ENCODE measurements around the gene AOPEP. TPM values are rescaled to one million over a fixed set of nuclear protein-coding genes. Genes with fewer than 3 reads are reported as not detected.

AOPEP gene
- total and polyA plus RNA-seq, 2 of the 13 experiments (the other 11 are each of a cell fraction or from before 2014, with no cell fraction given), result 22.2 to 41.6 TPM

DNA sequence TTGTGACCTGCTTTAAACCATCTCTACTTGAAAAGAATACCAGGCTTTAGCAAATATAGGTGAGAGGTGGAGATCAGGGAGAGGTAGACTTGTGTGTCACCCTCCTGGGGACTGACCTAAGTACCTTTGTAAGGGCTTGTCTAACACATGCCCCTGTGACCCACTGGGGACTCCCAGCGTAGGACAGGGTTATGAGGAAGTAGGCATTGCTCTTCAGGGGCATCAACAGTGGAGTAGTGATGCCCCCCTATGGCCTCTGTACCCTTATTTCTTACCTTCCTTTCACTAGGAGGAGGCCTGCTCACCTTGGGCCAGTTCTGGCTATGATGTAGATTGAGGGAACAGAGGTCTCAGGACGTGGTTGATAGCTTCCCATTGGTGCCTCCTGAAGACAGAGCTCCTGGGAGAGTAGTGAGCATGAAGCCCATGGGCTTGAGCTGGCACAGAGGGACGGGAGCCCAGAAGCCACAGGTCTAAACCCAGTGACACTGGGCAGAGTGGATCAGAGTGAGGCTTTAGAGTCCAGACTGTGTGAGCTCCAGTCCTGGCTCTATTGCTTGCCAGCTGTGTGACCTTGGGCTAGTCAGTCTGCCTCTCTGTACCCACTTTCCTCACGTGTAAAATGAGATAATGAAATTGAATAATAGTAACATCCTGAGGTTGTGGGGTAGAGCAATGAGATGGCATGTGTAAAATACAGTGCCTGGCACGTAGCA, 191.7 kb downstream of the AOPEP start (continued):
- TF ChIP-seq, protein P1, sequence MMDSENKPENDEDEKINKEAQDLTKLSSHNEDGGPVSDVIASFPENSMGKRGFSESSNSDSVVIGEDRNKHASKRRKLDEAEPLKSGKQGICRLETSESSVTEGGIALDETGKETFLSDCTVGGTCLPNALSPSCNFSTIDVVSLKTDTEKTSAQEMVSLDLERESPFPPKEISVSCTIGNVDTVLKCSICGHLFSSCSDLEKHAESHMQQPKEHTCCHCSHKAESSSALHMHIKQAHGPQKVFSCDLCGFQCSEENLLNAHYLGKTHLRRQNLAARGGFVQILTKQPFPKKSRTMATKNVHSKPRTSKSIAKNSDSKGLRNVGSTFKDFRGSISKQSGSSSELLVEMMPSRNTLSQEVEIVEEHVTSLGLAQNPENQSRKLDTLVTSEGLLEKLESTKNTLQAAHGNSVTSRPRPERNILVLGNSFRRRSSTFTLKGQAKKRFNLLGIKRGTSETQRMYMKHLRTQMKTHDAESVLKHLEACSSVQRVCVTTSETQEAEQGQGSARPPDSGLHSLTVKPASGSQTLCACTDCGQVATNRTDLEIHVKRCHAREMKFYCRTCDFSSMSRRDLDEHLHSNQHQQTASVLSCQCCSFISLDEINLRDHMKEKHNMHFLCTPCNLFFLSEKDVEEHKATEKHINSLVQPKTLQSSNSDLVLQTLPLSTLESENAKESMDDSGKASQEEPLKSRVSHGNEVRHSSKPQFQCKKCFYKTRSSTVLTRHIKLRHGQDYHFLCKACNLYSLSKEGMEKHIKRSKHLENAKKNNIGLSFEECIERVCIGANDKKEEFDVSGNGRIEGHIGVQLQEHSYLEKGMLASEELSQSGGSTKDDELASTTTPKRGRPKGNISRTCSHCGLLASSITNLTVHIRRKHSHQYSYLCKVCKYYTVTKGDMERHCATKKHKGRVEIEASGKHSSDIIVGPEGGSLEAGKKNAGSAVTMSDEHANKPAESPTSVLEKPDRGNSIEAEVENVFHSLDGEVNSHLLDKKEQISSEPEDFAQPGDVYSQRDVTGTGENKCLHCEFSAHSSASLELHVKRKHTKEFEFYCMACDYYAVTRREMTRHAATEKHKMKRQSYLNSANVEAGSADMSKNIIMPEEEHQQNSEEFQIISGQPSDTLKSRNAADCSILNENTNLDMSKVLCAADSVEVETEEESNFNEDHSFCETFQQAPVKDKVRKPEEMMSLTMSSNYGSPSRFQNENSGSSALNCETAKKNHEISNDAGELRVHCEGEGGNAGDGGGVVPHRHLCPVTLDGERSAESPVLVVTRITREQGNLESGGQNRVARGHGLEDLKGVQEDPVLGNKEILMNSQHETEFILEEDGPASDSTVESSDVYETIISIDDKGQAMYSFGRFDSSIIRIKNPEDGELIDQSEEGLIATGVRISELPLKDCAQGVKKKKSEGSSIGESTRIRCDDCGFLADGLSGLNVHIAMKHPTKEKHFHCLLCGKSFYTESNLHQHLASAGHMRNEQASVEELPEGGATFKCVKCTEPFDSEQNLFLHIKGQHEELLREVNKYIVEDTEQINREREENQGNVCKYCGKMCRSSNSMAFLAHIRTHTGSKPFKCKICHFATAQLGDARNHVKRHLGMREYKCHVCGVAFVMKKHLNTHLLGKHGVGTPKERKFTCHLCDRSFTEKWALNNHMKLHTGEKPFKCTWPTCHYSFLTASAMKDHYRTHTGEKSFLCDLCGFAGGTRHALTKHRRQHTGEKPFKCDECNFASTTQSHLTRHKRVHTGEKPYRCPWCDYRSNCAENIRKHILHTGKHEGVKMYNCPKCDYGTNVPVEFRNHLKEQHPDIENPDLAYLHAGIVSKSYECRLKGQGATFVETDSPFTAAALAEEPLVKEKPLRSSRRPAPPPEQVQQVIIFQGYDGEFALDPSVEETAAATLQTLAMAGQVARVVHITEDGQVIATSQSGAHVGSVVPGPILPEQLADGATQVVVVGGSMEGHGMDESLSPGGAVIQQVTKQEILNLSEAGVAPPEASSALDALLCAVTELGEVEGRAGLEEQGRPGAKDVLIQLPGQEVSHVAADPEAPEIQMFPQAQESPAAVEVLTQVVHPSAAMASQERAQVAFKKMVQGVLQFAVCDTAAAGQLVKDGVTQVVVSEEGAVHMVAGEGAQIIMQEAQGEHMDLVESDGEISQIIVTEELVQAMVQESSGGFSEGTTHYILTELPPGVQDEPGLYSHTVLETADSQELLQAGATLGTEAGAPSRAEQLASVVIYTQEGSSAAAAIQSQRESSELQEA (CRISPR knock-in tag; IDR thresholded peaks at IDR 0.05; ENCODE audit: not compliant biosample characterization), result no peak
- TF ChIP-seq, protein P2, sequence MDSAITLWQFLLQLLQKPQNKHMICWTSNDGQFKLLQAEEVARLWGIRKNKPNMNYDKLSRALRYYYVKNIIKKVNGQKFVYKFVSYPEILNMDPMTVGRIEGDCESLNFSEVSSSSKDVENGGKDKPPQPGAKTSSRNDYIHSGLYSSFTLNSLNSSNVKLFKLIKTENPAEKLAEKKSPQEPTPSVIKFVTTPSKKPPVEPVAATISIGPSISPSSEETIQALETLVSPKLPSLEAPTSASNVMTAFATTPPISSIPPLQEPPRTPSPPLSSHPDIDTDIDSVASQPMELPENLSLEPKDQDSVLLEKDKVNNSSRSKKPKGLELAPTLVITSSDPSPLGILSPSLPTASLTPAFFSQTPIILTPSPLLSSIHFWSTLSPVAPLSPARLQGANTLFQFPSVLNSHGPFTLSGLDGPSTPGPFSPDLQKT (CRISPR knock-in tag; IDR thresholded peaks at IDR 0.05; ENCODE audit: borderline replicate concordance), result no peak
- TF ChIP-seq, protein P3, sequence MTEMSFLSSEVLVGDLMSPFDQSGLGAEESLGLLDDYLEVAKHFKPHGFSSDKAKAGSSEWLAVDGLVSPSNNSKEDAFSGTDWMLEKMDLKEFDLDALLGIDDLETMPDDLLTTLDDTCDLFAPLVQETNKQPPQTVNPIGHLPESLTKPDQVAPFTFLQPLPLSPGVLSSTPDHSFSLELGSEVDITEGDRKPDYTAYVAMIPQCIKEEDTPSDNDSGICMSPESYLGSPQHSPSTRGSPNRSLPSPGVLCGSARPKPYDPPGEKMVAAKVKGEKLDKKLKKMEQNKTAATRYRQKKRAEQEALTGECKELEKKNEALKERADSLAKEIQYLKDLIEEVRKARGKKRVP (CRISPR knock-in tag; IDR thresholded peaks at IDR 0.05), result no peak
- TF ChIP-seq AKAP8 (CRISPR knock-in tag; IDR thresholded peaks at IDR 0.05) (no peak), MAFF (IDR thresholded peaks at IDR 0.05; ENCODE audit: low read depth, low read length) (no peak), MIXL1 (CRISPR knock-in tag; IDR thresholded peaks at IDR 0.05) (no peak), ZFP41 (CRISPR knock-in tag; IDR thresholded peaks at IDR 0.05; ENCODE audit: borderline replicate concordance) (no peak), CREM (IDR thresholded peaks at IDR 0.05) (no peak), CREM (CRISPR knock-in tag; IDR thresholded peaks at IDR 0.05) (no peak), KDM2A (CRISPR knock-in tag; IDR thresholded peaks at IDR 0.05; ENCODE audit: borderline replicate concordance, low read depth) (no peak), ZNF768 (CRISPR knock-in tag; IDR thresholded peaks at IDR 0.05) (peak; percentile 86), RAD21 (CRISPR knock-in tag; IDR thresholded peaks at IDR 0.05) (0 out of 2 replicates have a peak, but pooled peaks have one; percentile 16), ISX (CRISPR knock-in tag; conservative IDR thresholded peaks at IDR 0.05) (no peak)
- TF ChIP-seq, protein P4, sequence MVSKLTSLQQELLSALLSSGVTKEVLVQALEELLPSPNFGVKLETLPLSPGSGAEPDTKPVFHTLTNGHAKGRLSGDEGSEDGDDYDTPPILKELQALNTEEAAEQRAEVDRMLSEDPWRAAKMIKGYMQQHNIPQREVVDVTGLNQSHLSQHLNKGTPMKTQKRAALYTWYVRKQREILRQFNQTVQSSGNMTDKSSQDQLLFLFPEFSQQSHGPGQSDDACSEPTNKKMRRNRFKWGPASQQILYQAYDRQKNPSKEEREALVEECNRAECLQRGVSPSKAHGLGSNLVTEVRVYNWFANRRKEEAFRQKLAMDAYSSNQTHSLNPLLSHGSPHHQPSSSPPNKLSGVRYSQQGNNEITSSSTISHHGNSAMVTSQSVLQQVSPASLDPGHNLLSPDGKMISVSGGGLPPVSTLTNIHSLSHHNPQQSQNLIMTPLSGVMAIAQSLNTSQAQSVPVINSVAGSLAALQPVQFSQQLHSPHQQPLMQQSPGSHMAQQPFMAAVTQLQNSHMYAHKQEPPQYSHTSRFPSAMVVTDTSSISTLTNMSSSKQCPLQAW (CRISPR knock-in tag; IDR thresholded peaks at IDR 0.05), result no peak
